ENCODE measurements around the gene ASIC1. TPM values are rescaled to one million over a fixed set of nuclear protein-coding genes. Genes with fewer than 3 reads are reported as not detected.

The ASIC1 gene
- total and polyA plus RNA-seq, 2 of the 13 experiments (the other 11 are each of a cell fraction or from before 2014, with no cell fraction given) = 0.44 to 1.5 TPM

GRCh38 chr12:50070314-50071060, 13.1 kb downstream of the ASIC1 start (continued):
- TF ChIP-seq ZNF574 (CRISPR knock-in tag; IDR thresholded peaks at IDR 0.05) (0 out of 2 replicates have a peak, but pooled peaks have one; percentile 41), THAP9 (CRISPR knock-in tag; IDR thresholded peaks at IDR 0.05; ENCODE audit: borderline replicate concordance) (0 out of 2 replicates have a peak, but pooled peaks have one; percentile 23), SUZ12 (IDR thresholded peaks at IDR 0.05; ENCODE audit: low read depth, low read length) (no peak), ZNF441 (CRISPR knock-in tag; IDR thresholded peaks at IDR 0.05; ENCODE audit: borderline replicate concordance) (no peak), SMC3 (IDR thresholded peaks at IDR 0.05; ENCODE audit: low read length) (peak; percentile 83), HES4 (CRISPR knock-in tag; IDR thresholded peaks at IDR 0.05; ENCODE audit: borderline replicate concordance) (no peak), MTERF4 (CRISPR knock-in tag; IDR thresholded peaks at IDR 0.05) (no peak), GABPA (IDR thresholded peaks at IDR 0.05; ENCODE audit: low read depth, low read length) (no peak), GABPA (CRISPR knock-in tag; IDR thresholded peaks at IDR 0.05; ENCODE audit: low read depth) (0 out of 2 replicates have a peak, but pooled peaks have one; percentile 37), FOXC1 (CRISPR knock-in tag; IDR thresholded peaks at IDR 0.05; ENCODE audit: borderline replicate concordance) (0 out of 2 replicates have a peak, but pooled peaks have one; percentile 37), KDM2A (CRISPR knock-in tag; IDR thresholded peaks at IDR 0.05; ENCODE audit: borderline replicate concordance, low read depth) (0 out of 2 replicates have a peak, but pooled peaks have one; percentile 28), KAT8 (CRISPR knock-in tag; IDR thresholded peaks at IDR 0.05) (no peak), REL (CRISPR knock-in tag; conservative IDR thresholded peaks at IDR 0.05) (no peak)

Data from HepG2 (cell line).